ENCODE measurements around the gene PTPN13. TPM values are rescaled to one million over a fixed set of nuclear protein-coding genes. Genes with fewer than 3 reads are reported as not detected.

PTPN13 gene
- total RNA-seq, 1 donor from 2014 or later, result 41.3 TPM

GRCh38 chr4:86670298-86670697 lies 76.2 kb downstream of the PTPN13 start:
- no peak for DNase-seq (ENCODE audit: low read depth)
- Histone ChIP-seq H3K4me3 (ENCODE audit: low read depth, low read length) (no peak overlapping the region), H3K36me3 (ENCODE audit: control insufficient read depth, insufficient read depth, low read length) (peaks cover 3% of the 10 kb centered on the region), H3K27me3 (ENCODE audit: control insufficient read depth, insufficient read depth, low read length) (no peaks in the 10 kb centered on the region)
- FAIRE-seq, result no peak
- TF ChIP-seq, protein P1, sequence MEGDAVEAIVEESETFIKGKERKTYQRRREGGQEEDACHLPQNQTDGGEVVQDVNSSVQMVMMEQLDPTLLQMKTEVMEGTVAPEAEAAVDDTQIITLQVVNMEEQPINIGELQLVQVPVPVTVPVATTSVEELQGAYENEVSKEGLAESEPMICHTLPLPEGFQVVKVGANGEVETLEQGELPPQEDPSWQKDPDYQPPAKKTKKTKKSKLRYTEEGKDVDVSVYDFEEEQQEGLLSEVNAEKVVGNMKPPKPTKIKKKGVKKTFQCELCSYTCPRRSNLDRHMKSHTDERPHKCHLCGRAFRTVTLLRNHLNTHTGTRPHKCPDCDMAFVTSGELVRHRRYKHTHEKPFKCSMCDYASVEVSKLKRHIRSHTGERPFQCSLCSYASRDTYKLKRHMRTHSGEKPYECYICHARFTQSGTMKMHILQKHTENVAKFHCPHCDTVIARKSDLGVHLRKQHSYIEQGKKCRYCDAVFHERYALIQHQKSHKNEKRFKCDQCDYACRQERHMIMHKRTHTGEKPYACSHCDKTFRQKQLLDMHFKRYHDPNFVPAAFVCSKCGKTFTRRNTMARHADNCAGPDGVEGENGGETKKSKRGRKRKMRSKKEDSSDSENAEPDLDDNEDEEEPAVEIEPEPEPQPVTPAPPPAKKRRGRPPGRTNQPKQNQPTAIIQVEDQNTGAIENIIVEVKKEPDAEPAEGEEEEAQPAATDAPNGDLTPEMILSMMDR (IDR thresholded peaks at IDR 0.05; ENCODE audit: insufficient read depth, low read length, severe bottlenecking), result no peak

DNA sequence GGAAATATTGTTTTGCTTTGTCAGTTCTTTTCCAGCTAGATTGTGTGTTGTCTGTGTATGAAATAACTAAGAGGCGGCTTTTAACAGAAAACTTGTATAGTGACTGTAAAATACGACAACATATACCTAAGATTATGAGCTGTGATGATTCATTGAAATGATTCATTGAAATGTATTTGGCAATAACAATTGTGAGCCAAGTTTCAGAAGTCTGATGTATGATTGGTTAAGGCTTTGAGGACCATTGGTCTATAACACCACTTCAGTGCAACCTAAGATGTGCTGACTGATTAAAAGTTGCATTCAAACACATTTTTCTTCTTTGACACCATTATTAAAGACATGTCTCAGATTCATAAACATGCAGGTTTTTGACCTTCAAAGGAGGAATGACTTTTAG lies 76.6 kb downstream of the PTPN13 start:
- TF ChIP-seq, protein P1 (IDR thresholded peaks at IDR 0.05; ENCODE audit: insufficient read depth, low read length, severe bottlenecking), result no peak
- H3K4me3 ChIP-seq (ENCODE audit: low read depth, low read length), result no peak overlapping the region
- DNase-seq (ENCODE audit: low read depth), result peak; percentile 99
- FAIRE-seq, result no peak
- H3K36me3 ChIP-seq (ENCODE audit: control insufficient read depth, insufficient read depth, low read length), result peaks cover 3% of the 10 kb centered on the region
- no peaks in the 10 kb centered on the region for H3K27me3 ChIP-seq (ENCODE audit: control insufficient read depth, insufficient read depth, low read length)

- Histone ChIP-seq H3K4me3 (ENCODE audit: low read depth, low read length) (no peak overlapping the region), H3K36me3 (ENCODE audit: control insufficient read depth, insufficient read depth, low read length) (peaks cover 3% of the 10 kb centered on the region), H3K27me3 (ENCODE audit: control insufficient read depth, insufficient read depth, low read length) (no peaks in the 10 kb centered on the region)
- DNase-seq (ENCODE audit: low read depth) (no peak), FAIRE-seq (no peak)
- TF ChIP-seq, protein P1 (IDR thresholded peaks at IDR 0.05; ENCODE audit: insufficient read depth, low read length, severe bottlenecking), result no peak
Measured at GRCh38 chr4:86675548-86675947, 81.4 kb downstream of the PTPN13 start.

GRCh38 chr4:86678796-86679195 lies 84.7 kb downstream of the PTPN13 start:
- TF ChIP-seq, protein P1 (IDR thresholded peaks at IDR 0.05; ENCODE audit: insufficient read depth, low read length, severe bottlenecking), result no peak
- no peak overlapping the region for H3K4me3 ChIP-seq (ENCODE audit: low read depth, low read length)
- DNase-seq (ENCODE audit: low read depth) (no peak), FAIRE-seq (no peak)
- no peaks in the 10 kb centered on the region for H3K27me3 ChIP-seq (ENCODE audit: control insufficient read depth, insufficient read depth, low read length)
- no peaks in the 10 kb centered on the region for H3K36me3 ChIP-seq (ENCODE audit: control insufficient read depth, insufficient read depth, low read length)

DNA sequence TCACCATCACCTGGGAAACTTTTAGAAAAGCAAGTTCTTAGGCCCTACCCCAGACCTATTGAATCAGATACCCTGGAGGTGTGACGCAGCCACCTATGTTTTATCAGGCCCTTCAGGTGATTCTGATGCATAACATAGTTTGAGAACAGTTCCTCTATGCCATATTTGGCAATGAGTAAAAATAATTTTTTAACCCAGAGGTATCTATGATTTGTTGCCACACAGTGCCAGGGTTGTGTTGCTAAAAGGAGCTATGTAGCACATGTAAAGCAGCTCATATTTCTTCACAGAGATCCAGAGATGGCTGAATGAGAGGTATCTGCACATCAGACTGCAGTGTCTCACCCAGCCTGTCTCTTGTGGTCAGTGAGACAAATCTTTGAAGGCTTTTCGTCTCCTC lies 85.3 kb downstream of the PTPN13 start:
- DNase-seq (ENCODE audit: low read depth), result no peak
- H3K4me3 ChIP-seq (ENCODE audit: low read depth, low read length), result no peak overlapping the region
- TF ChIP-seq, protein P1 (IDR thresholded peaks at IDR 0.05; ENCODE audit: insufficient read depth, low read length, severe bottlenecking), result no peak
- H3K27me3 ChIP-seq (ENCODE audit: control insufficient read depth, insufficient read depth, low read length), result no peaks in the 10 kb centered on the region
- FAIRE-seq, result no peak
- H3K36me3 ChIP-seq (ENCODE audit: control insufficient read depth, insufficient read depth, low read length), result no peaks in the 10 kb centered on the region

DNA sequence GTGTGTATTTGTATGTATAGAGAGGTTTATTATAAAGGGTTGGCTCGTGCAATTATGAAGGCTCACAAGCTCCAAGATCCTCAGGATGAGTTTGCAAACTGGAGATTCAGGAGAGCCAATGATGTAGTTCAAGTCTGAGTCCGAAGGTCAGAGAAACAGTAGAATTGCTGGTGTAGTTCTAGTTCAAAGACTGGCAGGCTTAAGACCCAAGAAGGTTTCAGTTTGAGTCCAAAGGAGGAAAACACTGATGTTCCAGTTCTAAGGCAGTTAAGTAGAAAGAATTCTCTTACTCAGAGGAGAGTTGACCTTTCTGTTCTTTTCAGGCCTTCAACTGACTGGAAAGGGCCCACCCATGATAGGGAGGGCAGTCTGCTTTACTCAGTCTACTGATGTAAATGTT lies 89.1 kb downstream of the PTPN13 start:
- no peak for DNase-seq (ENCODE audit: low read depth)
- TF ChIP-seq, protein P1 (IDR thresholded peaks at IDR 0.05; ENCODE audit: insufficient read depth, low read length, severe bottlenecking), result no peak
- FAIRE-seq, result no peak
- peaks cover 2% of the 10 kb centered on the region for H3K36me3 ChIP-seq (ENCODE audit: control insufficient read depth, insufficient read depth, low read length)
- H3K4me3 ChIP-seq (ENCODE audit: low read depth, low read length), result no peak overlapping the region
- H3K27me3 ChIP-seq (ENCODE audit: control insufficient read depth, insufficient read depth, low read length), result no peaks in the 10 kb centered on the region

Data from bronchial epithelial cell (primary cell).